ENCODE measurements around the gene AVPR1B. TPM values are rescaled to one million over a fixed set of nuclear protein-coding genes. Genes with fewer than 3 reads are reported as not detected.

AVPR1B gene
- polyA plus RNA-seq, 1 donor (not counting 4 experiments of a cell fraction or from before 2014, with no cell fraction given): not detected

- dilution Hi-C loops (cut with MboI; ENCODE audit: extremely low pct_ligation_motif_present, low sequenced_read_pairs): no loop called here
- Histone ChIP-seq H4K20me1 (ENCODE audit: control insufficient read depth, extremely low read depth, insufficient read depth, low read length) (no peaks in the 10 kb centered on the region), H3K4me2 (ENCODE audit: control insufficient read depth, extremely low read depth, insufficient read depth, low read depth, low read length) (no peak overlapping the region), H3K9ac (ENCODE audit: control insufficient read depth, extremely low read depth, insufficient read depth, low read length) (no peak overlapping the region), H3K79me2 (ENCODE audit: control insufficient read depth, insufficient read depth, low read length) (no peaks in the 10 kb centered on the region), H3K9me1 (ENCODE audit: control insufficient read depth, extremely low read depth, insufficient read depth, low read length) (no peaks in the 10 kb centered on the region), H3K27ac (ENCODE audit: control insufficient read depth, insufficient read depth, low read length) (no peak overlapping the region), H3K27me3 (ENCODE audit: control insufficient read depth, extremely low read depth, insufficient read depth, low read length) (no peaks in the 10 kb centered on the region), H3K4me3 (ENCODE audit: control insufficient read depth in 2 of 3, extremely low read depth in 1 of 3, insufficient read depth in 2 of 3, low read depth in 1 of 3, low read length in 3 of 3) (no peak overlapping the region), H3K36me3 (ENCODE audit: control insufficient read depth in 2 of 2, extremely low read depth in 1 of 2, insufficient read depth in 2 of 2, low read length in 2 of 2) (no peaks in the 10 kb centered on the region), H3K9me3 (ENCODE audit: control insufficient read depth, low read depth, low read length) (no peaks in the 10 kb centered on the region), H3K4me1 (ENCODE audit: control insufficient read depth, extremely low read depth, insufficient read depth, low read length) (no peaks in the 10 kb centered on the region), H2AFZ (ENCODE audit: control insufficient read depth, low read length) (no peak overlapping the region)
- DNase-seq (ENCODE audit: low read depth, low spot score) (no peak), FAIRE-seq (no peak)
- TF ChIP-seq EZH2 (IDR thresholded peaks at IDR 0.05; ENCODE audit: low read length) (no peak), CTCF (optimal IDR thresholded peaks at IDR 0.05 in 1 of 3, IDR thresholded peaks at IDR 0.05 in 1 of 3, conservative IDR thresholded peaks at IDR 0.05 in 1 of 3; ENCODE audit: extremely low read depth in 1 of 3, insufficient read depth in 2 of 3, low read length in 3 of 3) (no peak)
Observed at GRCh38 chr1:206070627-206071304, 46.4 kb downstream of the AVPR1B start.

- no peaks in the 10 kb centered on the region for H3K79me2 ChIP-seq (ENCODE audit: control insufficient read depth, insufficient read depth, low read length)
- no peak for TF ChIP-seq CTCF (optimal IDR thresholded peaks at IDR 0.05 in 1 of 3, IDR thresholded peaks at IDR 0.05 in 1 of 3, conservative IDR thresholded peaks at IDR 0.05 in 1 of 3; ENCODE audit: extremely low read depth in 1 of 3, insufficient read depth in 2 of 3, low read length in 3 of 3)
- TF ChIP-seq EZH2 (IDR thresholded peaks at IDR 0.05; ENCODE audit: low read length): no peak
- no peaks in the 10 kb centered on the region for H3K4me1 ChIP-seq (ENCODE audit: control insufficient read depth, extremely low read depth, insufficient read depth, low read length)
- H3K27ac ChIP-seq (ENCODE audit: control insufficient read depth, insufficient read depth, low read length): no peak overlapping the region
- H3K9me1 ChIP-seq (ENCODE audit: control insufficient read depth, extremely low read depth, insufficient read depth, low read length): no peaks in the 10 kb centered on the region
- no peak overlapping the region for H2AFZ ChIP-seq (ENCODE audit: control insufficient read depth, low read length)
- H3K4me2 ChIP-seq (ENCODE audit: control insufficient read depth, extremely low read depth, insufficient read depth, low read depth, low read length): no peak overlapping the region
- H4K20me1 ChIP-seq (ENCODE audit: control insufficient read depth, extremely low read depth, insufficient read depth, low read length): no peaks in the 10 kb centered on the region
- H3K27me3 ChIP-seq (ENCODE audit: control insufficient read depth, extremely low read depth, insufficient read depth, low read length): no peaks in the 10 kb centered on the region
- H3K9me3 ChIP-seq (ENCODE audit: control insufficient read depth, low read depth, low read length): no peaks in the 10 kb centered on the region
- no peak overlapping the region for H3K9ac ChIP-seq (ENCODE audit: control insufficient read depth, extremely low read depth, insufficient read depth, low read length)
- H3K4me3 ChIP-seq (ENCODE audit: control insufficient read depth in 2 of 3, extremely low read depth in 1 of 3, insufficient read depth in 2 of 3, low read depth in 1 of 3, low read length in 3 of 3): no peak overlapping the region
- H3K36me3 ChIP-seq (ENCODE audit: control insufficient read depth in 2 of 2, extremely low read depth in 1 of 2, insufficient read depth in 2 of 2, low read length in 2 of 2): no peaks in the 10 kb centered on the region
- no peak for DNase-seq (ENCODE audit: low read depth, low spot score)
- dilution Hi-C loops (cut with MboI; ENCODE audit: extremely low pct_ligation_motif_present, low sequenced_read_pairs): no loop called here
- no peak for FAIRE-seq
Observed at GRCh38 chr1:206068314-206068713, 48.9 kb downstream of the AVPR1B start.
